GM13976 (cell line): ENCODE results near the gene TNFRSF9.

ENCODE experiments used
- DNase-seq: peaks from one replicate; pipeline ENCODE4 v3.0.0; 2012; ENCODE audit warnings: low spot score
- CTCF ChIP-seq: IDR thresholded peaks from 2 replicates; pipeline ENCODE4 v1.5.1; 2012; ENCODE audit warnings: borderline replicate concordance, mild to moderate bottlenecking; ENCODE audit not compliant: insufficient read depth; ENCODE audit errors: extremely low read depth, missing control alignments, control extremely low read depth
- in situ Hi-C: fragments of 300-500 bp; cut with MboI; formaldehyde crosslinking; loops from one replicate; pipeline ENCODE4 v1.12.0; 2022; ENCODE audit warnings: low sequenced_read_pairs, mixed read lengths, inconsistent platforms; ENCODE audit not compliant: unreplicated experiment

Gene TNFRSF9

GRCh38 chr1:7902478-7903085 lies 38.1 kb downstream of the TNFRSF9 start:
- peak; percentile 78 for DNase-seq
- peak; percentile 80 for TF ChIP-seq CTCF
- in situ Hi-C loops = loop anchor here (10.0 kb wide), 1 partner anchor 238 kb away; no protein-coding TSS in a partner anchor

GRCh38 chr1:7899741-7900140 lies 40.9 kb downstream of the TNFRSF9 start:
- no peak for TF ChIP-seq CTCF
- DNase-seq = no peak
- in situ Hi-C loops = loop anchor here (10.0 kb wide), 1 partner anchor 235 kb away; no protein-coding TSS in a partner anchor

- in situ Hi-C loops = no loop called here
Measured at GRCh38 chr1:7898962-7899361, 41.7 kb downstream of the TNFRSF9 start.

GRCh38 chr1:7896994-7897393 lies 43.6 kb downstream of the TNFRSF9 start:
- no peak for DNase-seq
- no peak for TF ChIP-seq CTCF
- in situ Hi-C loops = no loop called here

More at GRCh38 chr1:7898962-7899361, 41.7 kb downstream of the TNFRSF9 start:
- TF ChIP-seq CTCF = no peak
- no peak for DNase-seq

GRCh38 chr1:7893529-7894180 lies 47.0 kb downstream of the TNFRSF9 start:
- no peak for DNase-seq
- no peak for TF ChIP-seq CTCF
- in situ Hi-C loops = no loop called here

GRCh38 chr1:7891804-7892203 lies 48.8 kb downstream of the TNFRSF9 start:
- no peak for TF ChIP-seq CTCF
- in situ Hi-C loops = no loop called here
- DNase-seq = no peak

- DNase-seq = no peak
- in situ Hi-C loops = no loop called here
- TF ChIP-seq CTCF = no peak
Measured at GRCh38 chr1:7890853-7891252, 49.8 kb downstream of the TNFRSF9 start.
